OCI-LY7 (cell line): ENCODE measurements around the gene PRSS27. TPM values are rescaled to one million over a fixed set of nuclear protein-coding genes. Genes with fewer than 3 reads are reported as not detected.

ENCODE experiments used
- BruUV-seq: library from RNA; stranded (reverse); fragments of 400-500 nt; replicated peaks from 2 replicates; lab custom pipeline; 2021; lab: Mats Ljungman, UMichigan
- CTCF ChIA-PET: fragments of 300-600 bp; sonication (Branson Sonifier 250); formaldehyde crosslinking; loops from one replicate; lab custom pipeline; 2022; ENCODE audit warnings: antibody characterized with exemption; ENCODE audit not compliant: unreplicated experiment; lab: Charles Lee
- POLR2A ChIA-PET: fragments of 300-600 bp; sonication (Branson Sonifier 250); formaldehyde crosslinking; loops from one replicate; lab custom pipeline; 2022; ENCODE audit warnings: antibody characterized with exemption; lab: Charles Lee
- DNase-seq: peaks from one replicate; pipeline ENCODE4 v3.0.0-alpha.2; 2015; ENCODE audit warnings: low spot score
- H2AFZ ChIP-seq: fragments of 200-600 bp; sonication (generic), shearing (Covaris generic); 2 replicates; pipeline ENCODE4 v1.6.1; 2014; ENCODE audit warnings: mild to moderate bottlenecking, antibody characterized with exemption, low read length, moderate library complexity
- H3K27ac ChIP-seq: fragments of 200-600 bp; sonication (generic); 2 replicates; pipeline ENCODE4 v1.5.1; 2014; ENCODE audit warnings: mixed run types, low read depth, mild to moderate bottlenecking, moderate library complexity, low read length, inconsistent platforms; ENCODE audit not compliant: poor library complexity, severe bottlenecking
- H3K36me3 ChIP-seq: fragments of 200-600 bp; sonication (generic); 2 replicates; pipeline ENCODE4 v1.6.1; 2014; ENCODE audit warnings: mild to moderate bottlenecking, antibody characterized with exemption, low read length, moderate library complexity, mixed read lengths; ENCODE audit not compliant: insufficient read depth
- H3K4me1 ChIP-seq: fragments of 200-600 bp; sonication (generic); 2 replicates; pipeline ENCODE4 v1.5.1; 2014; ENCODE audit warnings: mild to moderate bottlenecking, low read length; ENCODE audit not compliant: insufficient read depth, poor library complexity, severe bottlenecking
- H3K4me2 ChIP-seq: fragments of 200-600 bp; sonication (generic); 2 replicates; pipeline ENCODE4 v1.6.1; 2014; ENCODE audit warnings: mild to moderate bottlenecking, low read length
- H3K4me3 ChIP-seq: fragments of 200-600 bp; sonication (generic); 2 replicates; pipeline ENCODE4 v1.5.1; 2014; ENCODE audit warnings: mild to moderate bottlenecking, low read depth, low read length; ENCODE audit not compliant: poor library complexity, severe bottlenecking
- H3K79me2 ChIP-seq: fragments of 200-600 bp; sonication (generic); 2 replicates; pipeline ENCODE4 v1.6.1; 2016; ENCODE audit warnings: low read depth, mild to moderate bottlenecking, low read length, moderate library complexity, mixed read lengths; ENCODE audit not compliant: insufficient read depth
- H3K9me2 ChIP-seq: fragments of 200-600 bp; sonication (generic); 2 replicates; pipeline ENCODE4 v1.6.1; 2016; ENCODE audit warnings: mild to moderate bottlenecking, low read length, mixed read lengths; ENCODE audit not compliant: insufficient read depth
- H3K9me3 ChIP-seq: fragments of 200-600 bp; sonication (generic); 2 replicates; pipeline ENCODE4 v1.6.1; 2014; ENCODE audit warnings: mild to moderate bottlenecking, mixed run types, low read length, mixed read lengths
- H4K20me1 ChIP-seq: fragments of 200-600 bp; sonication (generic); 2 replicates; pipeline ENCODE4 v1.6.1; 2014; ENCODE audit warnings: mild to moderate bottlenecking, antibody characterized with exemption, low read length, moderate library complexity, mixed read lengths; ENCODE audit not compliant: insufficient read depth
- CTCF ChIP-seq: fragments of 200-600 bp; sonication (generic); conservative IDR thresholded peaks from 2 replicates; pipeline ENCODE4 v1.5.1; 2014; ENCODE audit warnings: mild to moderate bottlenecking, antibody characterized with exemption, low read length, moderate library complexity, mixed read lengths
- EZH2phosphoT487 ChIP-seq: fragments of 200-600 bp; sonication (generic); IDR thresholded peaks from 2 replicates; pipeline ENCODE4 v1.6.1; 2018; ENCODE audit warnings: low read depth, borderline replicate concordance, mild to moderate bottlenecking, mixed run types, antibody characterized with exemption, low read length, moderate library complexity, mixed read lengths
- intact Hi-C: fragments of 100-400 bp; cut with micrococcal nuclease; formaldehyde crosslinking; loops from one replicate; pipeline ENCODE4 v1.10.0; 2022; ENCODE audit not compliant: unreplicated experiment
- total RNA-seq, 2 experiments: library from RNA; depleted of rRNA in 1 of 2; stranded (reverse); fragments of >200 nt in 1 of 2; shearing (Covaris generic) in 1 of 2; gene quantifications; 2 replicates each; pipeline ENCODE4 v1.2.3, GENCODE V29; 2014 to 2022

PRSS27 gene
- total RNA-seq, 2 experiments from 2014 or later: 2.7 to 7.7 TPM

- TF ChIP-seq CTCF (no peak), EZH2phosphoT487 (no peak)
- peaks cover 2% of the 10 kb centered on the region for H3K4me1 ChIP-seq
- no peaks in the 10 kb centered on the region for H3K9me2 ChIP-seq
- H3K4me3 ChIP-seq: no peak overlapping the region
- H3K36me3 ChIP-seq: peaks cover 8% of the 10 kb centered on the region
- ChIA-PET POLR2A (no interaction called here), CTCF (no interaction called here)
- DNase-seq: no peak
- no peaks in the 10 kb centered on the region for H3K9me3 ChIP-seq
- BruUV-seq: no TSS peak
- H3K4me2 ChIP-seq: no peak overlapping the region
- no peak overlapping the region for H2AFZ ChIP-seq
- H3K79me2 ChIP-seq: peaks cover 6% of the 10 kb centered on the region; the same call in 1 of the 2 replicates
- H4K20me1 ChIP-seq: no peaks in the 10 kb centered on the region
- intact Hi-C loops: no loop called here
- no peak overlapping the region for H3K27ac ChIP-seq
Measured at GRCh38 chr16:2745116-2745890, 25.3 kb upstream of the PRSS27 start.

GRCh38 chr16:2744711-2745110 is 24.7 kb upstream of the PRSS27 start:
- ChIA-PET POLR2A (no interaction called here), CTCF (no interaction called here)
- Histone ChIP-seq H3K36me3 (peaks cover 6% of the 10 kb centered on the region), H3K4me2 (no peak overlapping the region), H3K9me2 (no peaks in the 10 kb centered on the region), H2AFZ (no peak overlapping the region), H3K4me3 (no peak overlapping the region), H3K4me1 (no peaks in the 10 kb centered on the region), H3K27ac (no peak overlapping the region), H4K20me1 (no peaks in the 10 kb centered on the region), H3K79me2 (peaks cover under 1% of the 10 kb centered on the region; the same call in 1 of the 2 replicates), H3K9me3 (no peaks in the 10 kb centered on the region)
- BruUV-seq: no TSS peak
- DNase-seq: no peak
- intact Hi-C loops: no loop called here
- TF ChIP-seq CTCF: no peak
- no peak for TF ChIP-seq EZH2phosphoT487
